WTC11 (cell line): ENCODE results near the gene EIF4G3. TPM values are rescaled to one million over a fixed set of nuclear protein-coding genes. Genes with fewer than 3 reads are reported as not detected.

Experiments used
- ATAC-seq: fragments of 200-7000 bp; cut with Tn5 transposase; 2 replicates; pipeline ENCODE4 v1.10.0; 2021; ENCODE audit warnings: mild to moderate bottlenecking, moderate library complexity
- CTCF ChIA-PET: fragments of 300-600 bp; sonication (Branson Sonifier 250); formaldehyde crosslinking; loops from one replicate; lab custom pipeline; 2021; ENCODE audit warnings: antibody characterized with exemption; lab: Charles Lee
- POLR2A ChIA-PET: fragments of 350-600 bp; sonication (Branson Sonifier 250); formaldehyde crosslinking; loops from one replicate; lab custom pipeline; 2021; ENCODE audit warnings: antibody characterized with exemption; lab: Charles Lee
- DNase-seq: peaks from one replicate; pipeline ENCODE4 v3.0.0; 2021; ENCODE audit warnings: low spot score
- H3K27ac Mint-ChIP-seq: 2 replicates; pipeline ENCODE4 v1.8.0; 2021; ENCODE audit warnings: mixed read lengths
- H3K27me3 Mint-ChIP-seq: 2 replicates; pipeline ENCODE4 v1.8.0; 2021; ENCODE audit warnings: low read depth, mild to moderate bottlenecking, moderate library complexity, mixed read lengths
- H3K36me3 Mint-ChIP-seq: 2 replicates; pipeline ENCODE4 v1.8.0; 2021; ENCODE audit warnings: mixed read lengths
- H3K4me1 Mint-ChIP-seq: 2 replicates; pipeline ENCODE4 v1.8.0; 2022; ENCODE audit warnings: mixed read lengths
- H3K4me3 Mint-ChIP-seq: 2 replicates; pipeline ENCODE4 v1.8.0; 2021; ENCODE audit warnings: mild to moderate bottlenecking, moderate library complexity, mixed read lengths
- H3K9me3 Mint-ChIP-seq: 2 replicates; pipeline ENCODE4 v1.8.0; 2021; ENCODE audit warnings: mixed read lengths
- AR ChIP-seq: fragments of 250-450 bp; sonication (Bioruptor Pico); IDR thresholded peaks from 2 replicates; pipeline ENCODE4 v1.9.0; 2021; ENCODE audit warnings: mild to moderate bottlenecking
- CBFB ChIP-seq: sonication (generic); formaldehyde crosslinking; IDR thresholded peaks from 2 replicates; pipeline ENCODE4 v1.8.1; 2022; ENCODE audit warnings: mild to moderate bottlenecking, low read depth, missing genetic modification reagents
- CREM ChIP-seq: sonication (generic); formaldehyde crosslinking; IDR thresholded peaks from 2 replicates; pipeline ENCODE4 v1.8.1; 2022; ENCODE audit warnings: mild to moderate bottlenecking, missing genetic modification reagents, moderate library complexity
- E2F1 ChIP-seq: sonication (generic); formaldehyde crosslinking; IDR thresholded peaks from 2 replicates; pipeline ENCODE4 v1.8.0; 2022; ENCODE audit warnings: mild to moderate bottlenecking, missing genetic modification reagents
- EMX1 ChIP-seq: fragments of 250-450 bp; sonication (Bioruptor Pico); IDR thresholded peaks from 2 replicates; pipeline ENCODE4 v1.8.0; 2021; ENCODE audit warnings: mild to moderate bottlenecking
- IRF1 ChIP-seq: sonication (generic); formaldehyde crosslinking; IDR thresholded peaks from 2 replicates; pipeline ENCODE4 v1.8.0; 2023; ENCODE audit warnings: missing genetic modification reagents
- IRF2 ChIP-seq: sonication (generic); formaldehyde crosslinking; IDR thresholded peaks from 2 replicates; pipeline ENCODE4 v1.8.0; 2022; ENCODE audit warnings: low read depth, missing genetic modification reagents, borderline replicate concordance
- JUN ChIP-seq: sonication (generic); formaldehyde crosslinking; IDR thresholded peaks from 2 replicates; pipeline ENCODE4 v1.8.0; 2023; ENCODE audit warnings: mild to moderate bottlenecking, missing genetic modification reagents
- KAT7 ChIP-seq: sonication (generic); formaldehyde crosslinking; IDR thresholded peaks from 2 replicates; pipeline ENCODE4 v1.8.1; 2023; ENCODE audit warnings: missing genetic modification reagents, mild to moderate bottlenecking, borderline replicate concordance
- NFATC4 ChIP-seq: fragments of 250-450 bp; sonication (Bioruptor Pico); IDR thresholded peaks from 2 replicates; pipeline ENCODE4 v1.9.0; 2021; ENCODE audit warnings: mild to moderate bottlenecking
- NR1H2 ChIP-seq: sonication (generic); formaldehyde crosslinking; IDR thresholded peaks from 2 replicates; pipeline ENCODE4 v1.9.0; 2021; ENCODE audit warnings: mild to moderate bottlenecking, moderate library complexity, missing genetic modification reagents
- NR3C1 ChIP-seq: sonication (generic); formaldehyde crosslinking; conservative IDR thresholded peaks from 2 replicates; pipeline ENCODE4 v1.8.1; 2023; ENCODE audit warnings: low read depth, mild to moderate bottlenecking, missing genetic modification reagents
- TCF7 ChIP-seq: sonication (generic); formaldehyde crosslinking; IDR thresholded peaks from 2 replicates; pipeline ENCODE4 v1.8.0; 2022; ENCODE audit warnings: mild to moderate bottlenecking, low read depth, missing genetic modification reagents, moderate library complexity
- USF1 ChIP-seq: sonication (generic); formaldehyde crosslinking; IDR thresholded peaks from 2 replicates; pipeline ENCODE4 v1.8.0; 2022; ENCODE audit warnings: mild to moderate bottlenecking, missing genetic modification reagents
- ZNF138 ChIP-seq: sonication (generic); formaldehyde crosslinking; conservative IDR thresholded peaks from 2 replicates; pipeline ENCODE4 v1.8.1; 2022; ENCODE audit warnings: mild to moderate bottlenecking, moderate library complexity, missing genetic modification reagents
- ZNF423 ChIP-seq: fragments of 250-450 bp; sonication (Bioruptor Pico); IDR thresholded peaks from 2 replicates; pipeline ENCODE4 v2.1.2; 2022; ENCODE audit warnings: mild to moderate bottlenecking, moderate library complexity
- ZNF512 ChIP-seq: sonication (generic); formaldehyde crosslinking; IDR thresholded peaks from 2 replicates; pipeline ENCODE4 v1.8.1; 2022; ENCODE audit warnings: missing genetic modification reagents, borderline replicate concordance
- ZNF671 ChIP-seq: fragments of 250-450 bp; sonication (Bioruptor Pico); IDR thresholded peaks from 2 replicates; pipeline ENCODE4 v1.8.0; 2021; ENCODE audit warnings: mild to moderate bottlenecking
- total RNA-seq: library from RNA; stranded (reverse); gene quantifications from 3 replicates; pipeline ENCODE4 v1.2.3, GENCODE V29; 2021
- TF ChIP-seq, protein P1 (sequence below): sonication (generic); formaldehyde crosslinking; IDR thresholded peaks from 2 replicates; pipeline ENCODE4 v1.8.0; 2023; ENCODE audit warnings: missing genetic modification reagents, mild to moderate bottlenecking, borderline replicate concordance
- TF ChIP-seq, protein P2 (sequence below): sonication (generic); formaldehyde crosslinking; IDR thresholded peaks from 2 replicates; pipeline ENCODE4 v1.8.0; 2022; ENCODE audit warnings: missing genetic modification reagents

The EIF4G3 gene
- total RNA-seq, 1 experiment from 2014 or later = 77.7 TPM

GRCh38 chr1:21013510-21013909 lies 163.2 kb downstream of the EIF4G3 start:
- Mint-ChIP-seq H3K4me1 (peaks cover 14% of the 10 kb centered on the region; the same call in 1 of the 2 replicates), H3K9me3 (no peaks in the 10 kb centered on the region), H3K36me3 (no peaks in the 10 kb centered on the region), H3K27ac (peak overlapping the region; percentile 14), H3K4me3 (no peak overlapping the region), H3K27me3 (no peaks in the 10 kb centered on the region)
- POLR2A ChIA-PET = no interaction called here
- ATAC-seq (no peak), DNase-seq (no peak)
- TF ChIP-seq JUN = no peak
- TF ChIP-seq CREM (CRISPR knock-in tag) = no peak
- no peak for TF ChIP-seq E2F1
- TF ChIP-seq AR (CRISPR knock-in tag) = no peak
- no peak for TF ChIP-seq ZNF423 (CRISPR knock-in tag)
- TF ChIP-seq IRF1 (CRISPR knock-in tag) = no peak
- TF ChIP-seq IRF2 (CRISPR knock-in tag) = no peak
- TF ChIP-seq ZNF138 (CRISPR knock-in tag) = no peak
- no peak for TF ChIP-seq ZNF512
- no peak for TF ChIP-seq CBFB (CRISPR knock-in tag)
- no peak for TF ChIP-seq EMX1 (CRISPR knock-in tag)
- TF ChIP-seq KAT7 = no peak
- TF ChIP-seq, protein P1, sequence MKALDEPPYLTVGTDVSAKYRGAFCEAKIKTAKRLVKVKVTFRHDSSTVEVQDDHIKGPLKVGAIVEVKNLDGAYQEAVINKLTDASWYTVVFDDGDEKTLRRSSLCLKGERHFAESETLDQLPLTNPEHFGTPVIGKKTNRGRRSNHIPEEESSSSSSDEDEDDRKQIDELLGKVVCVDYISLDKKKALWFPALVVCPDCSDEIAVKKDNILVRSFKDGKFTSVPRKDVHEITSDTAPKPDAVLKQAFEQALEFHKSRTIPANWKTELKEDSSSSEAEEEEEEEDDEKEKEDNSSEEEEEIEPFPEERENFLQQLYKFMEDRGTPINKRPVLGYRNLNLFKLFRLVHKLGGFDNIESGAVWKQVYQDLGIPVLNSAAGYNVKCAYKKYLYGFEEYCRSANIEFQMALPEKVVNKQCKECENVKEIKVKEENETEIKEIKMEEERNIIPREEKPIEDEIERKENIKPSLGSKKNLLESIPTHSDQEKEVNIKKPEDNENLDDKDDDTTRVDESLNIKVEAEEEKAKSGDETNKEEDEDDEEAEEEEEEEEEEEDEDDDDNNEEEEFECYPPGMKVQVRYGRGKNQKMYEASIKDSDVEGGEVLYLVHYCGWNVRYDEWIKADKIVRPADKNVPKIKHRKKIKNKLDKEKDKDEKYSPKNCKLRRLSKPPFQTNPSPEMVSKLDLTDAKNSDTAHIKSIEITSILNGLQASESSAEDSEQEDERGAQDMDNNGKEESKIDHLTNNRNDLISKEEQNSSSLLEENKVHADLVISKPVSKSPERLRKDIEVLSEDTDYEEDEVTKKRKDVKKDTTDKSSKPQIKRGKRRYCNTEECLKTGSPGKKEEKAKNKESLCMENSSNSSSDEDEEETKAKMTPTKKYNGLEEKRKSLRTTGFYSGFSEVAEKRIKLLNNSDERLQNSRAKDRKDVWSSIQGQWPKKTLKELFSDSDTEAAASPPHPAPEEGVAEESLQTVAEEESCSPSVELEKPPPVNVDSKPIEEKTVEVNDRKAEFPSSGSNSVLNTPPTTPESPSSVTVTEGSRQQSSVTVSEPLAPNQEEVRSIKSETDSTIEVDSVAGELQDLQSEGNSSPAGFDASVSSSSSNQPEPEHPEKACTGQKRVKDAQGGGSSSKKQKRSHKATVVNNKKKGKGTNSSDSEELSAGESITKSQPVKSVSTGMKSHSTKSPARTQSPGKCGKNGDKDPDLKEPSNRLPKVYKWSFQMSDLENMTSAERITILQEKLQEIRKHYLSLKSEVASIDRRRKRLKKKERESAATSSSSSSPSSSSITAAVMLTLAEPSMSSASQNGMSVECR (CRISPR knock-in tag) = no peak
- TF ChIP-seq NR3C1 = no peak
- no peak for TF ChIP-seq ZNF671
- no peak for TF ChIP-seq NR1H2 (CRISPR knock-in tag)
- no peak for TF ChIP-seq TCF7
- no peak for TF ChIP-seq NFATC4 (CRISPR knock-in tag)
- TF ChIP-seq, protein P2, sequence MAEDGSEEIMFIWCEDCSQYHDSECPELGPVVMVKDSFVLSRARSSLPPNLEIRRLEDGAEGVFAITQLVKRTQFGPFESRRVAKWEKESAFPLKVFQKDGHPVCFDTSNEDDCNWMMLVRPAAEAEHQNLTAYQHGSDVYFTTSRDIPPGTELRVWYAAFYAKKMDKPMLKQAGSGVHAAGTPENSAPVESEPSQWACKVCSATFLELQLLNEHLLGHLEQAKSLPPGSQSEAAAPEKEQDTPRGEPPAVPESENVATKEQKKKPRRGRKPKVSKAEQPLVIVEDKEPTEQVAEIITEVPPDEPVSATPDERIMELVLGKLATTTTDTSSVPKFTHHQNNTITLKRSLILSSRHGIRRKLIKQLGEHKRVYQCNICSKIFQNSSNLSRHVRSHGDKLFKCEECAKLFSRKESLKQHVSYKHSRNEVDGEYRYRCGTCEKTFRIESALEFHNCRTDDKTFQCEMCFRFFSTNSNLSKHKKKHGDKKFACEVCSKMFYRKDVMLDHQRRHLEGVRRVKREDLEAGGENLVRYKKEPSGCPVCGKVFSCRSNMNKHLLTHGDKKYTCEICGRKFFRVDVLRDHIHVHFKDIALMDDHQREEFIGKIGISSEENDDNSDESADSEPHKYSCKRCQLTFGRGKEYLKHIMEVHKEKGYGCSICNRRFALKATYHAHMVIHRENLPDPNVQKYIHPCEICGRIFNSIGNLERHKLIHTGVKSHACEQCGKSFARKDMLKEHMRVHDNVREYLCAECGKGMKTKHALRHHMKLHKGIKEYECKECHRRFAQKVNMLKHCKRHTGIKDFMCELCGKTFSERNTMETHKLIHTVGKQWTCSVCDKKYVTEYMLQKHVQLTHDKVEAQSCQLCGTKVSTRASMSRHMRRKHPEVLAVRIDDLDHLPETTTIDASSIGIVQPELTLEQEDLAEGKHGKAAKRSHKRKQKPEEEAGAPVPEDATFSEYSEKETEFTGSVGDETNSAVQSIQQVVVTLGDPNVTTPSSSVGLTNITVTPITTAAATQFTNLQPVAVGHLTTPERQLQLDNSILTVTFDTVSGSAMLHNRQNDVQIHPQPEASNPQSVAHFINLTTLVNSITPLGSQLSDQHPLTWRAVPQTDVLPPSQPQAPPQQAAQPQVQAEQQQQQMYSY (CRISPR knock-in tag) = no peak
- TF ChIP-seq USF1 (CRISPR knock-in tag) = no peak
- CTCF ChIA-PET = no interaction called here
